A549 (cell line): Measurements from ENCODE around the gene STS. TPM values are rescaled to one million over a fixed set of nuclear protein-coding genes. Genes with fewer than 3 reads are reported as not detected.

Experiments
- ATAC-seq, 2 experiments: fragments of 200-7000 bp in 1 of 2; fragments of >200 bp in 1 of 2; cut with Nextera tagmentation in 1 of 2; cut with Tn5 transposase in 1 of 2; 3 replicates each; pipeline versions ENCODE4 v1.8.0 to v1.9.1; 2018 to 2020; ENCODE audit warnings: mild to moderate bottlenecking in 1 of 2, moderate library complexity in 1 of 2
- CTCF ChIA-PET: fragments of 300-600 bp; sonication (Branson Sonifier 250); formaldehyde crosslinking; extraction: SDS; loops from one replicate; lab custom pipeline; 2021; ENCODE audit warnings: antibody characterized with exemption, inconsistent platforms; lab: Yijun Ruan, JAX
- POLR2A ChIA-PET: fragments of 350-600 bp; formaldehyde crosslinking; extraction: SDS; loops from one replicate; lab custom pipeline; 2021; ENCODE audit warnings: antibody characterized with exemption, inconsistent platforms; lab: Yijun Ruan, JAX
- DNase-seq, 2 experiments: peaks; one replicate each; pipeline versions ENCODE4 v3.0.0 to v3.0.0-alpha.2; 2011 to 2016; ENCODE audit warnings: low read depth in 1 of 2, low spot score in 1 of 2
- FAIRE-seq: peaks from 2 replicates; lab custom pipeline; 2011; peaks lifted over from hg19 to GRCh38; lab: Jason Lieb, UNC
- H3K27ac ChIP-seq, 2 experiments: fragments of >200 bp; sonication (Bioruptor Twin); formaldehyde crosslinking; 3 replicates each; pipeline ENCODE4 v1.5.1; 2016 to 2017
- H3K4me1 ChIP-seq: fragments of >200 bp; sonication (Bioruptor Twin); formaldehyde crosslinking; 3 replicates; pipeline ENCODE4 v1.6.1; 2016
- H3K4me2 ChIP-seq: fragments of >200 bp; sonication (Bioruptor Twin); formaldehyde crosslinking; 3 replicates; pipeline ENCODE4 v1.6.1; 2016
- H3K4me3 ChIP-seq: fragments of >200 bp; sonication (Bioruptor Twin); formaldehyde crosslinking; 3 replicates; pipeline ENCODE4 v1.5.1; 2016
- H3K9me3 ChIP-seq: fragments of >200 bp; sonication (Bioruptor Twin); formaldehyde crosslinking; 3 replicates; pipeline ENCODE4 v1.6.1; 2016
- CHD4 ChIP-seq: fragments of 200-600 bp; sonication (generic); IDR thresholded peaks from 2 replicates; pipeline ENCODE4 v1.6.1; 2016; ENCODE audit warnings: antibody characterized with exemption, mild to moderate bottlenecking, borderline replicate concordance
- FOSL2 ChIP-seq, 2 experiments: fragments of 450-650 bp in 1 of 2; fragments of >200 bp in 1 of 2; sonication (Bioruptor Twin) in 1 of 2; formaldehyde crosslinking; IDR thresholded peaks; 2 replicates each; pipeline versions ENCODE4 v1.5.0 to v1.6.1; 2016 to 2020; ENCODE audit warnings: mild to moderate bottlenecking in 1 of 2, moderate library complexity in 1 of 2
- GATA3 ChIP-seq: IDR thresholded peaks from 2 replicates; pipeline ENCODE4 v1.6.1; 2012; ENCODE audit warnings: borderline replicate concordance
- HOXA7 ChIP-seq: fragments of 250-450 bp; sonication (Bioruptor Pico); IDR thresholded peaks from 2 replicates; pipeline ENCODE4 v1.5.0; 2020; ENCODE audit warnings: mild to moderate bottlenecking, moderate library complexity
- HOXB13 ChIP-seq: fragments of 250-450 bp; sonication (Bioruptor Pico); IDR thresholded peaks from 2 replicates; pipeline ENCODE4 v1.5.0; 2020; ENCODE audit warnings: low read depth, mild to moderate bottlenecking, moderate library complexity
- JUN ChIP-seq, 2 experiments: fragments of >200 bp; sonication (Bioruptor Twin); formaldehyde crosslinking; IDR thresholded peaks; 2 replicates in 1 of 2; 3 replicates in 1 of 2; pipeline ENCODE4 v1.6.1; 2016 to 2017
- MAFK ChIP-seq: fragments of 450-650 bp; IDR thresholded peaks from 2 replicates; pipeline ENCODE4 v1.6.1; 2014; ENCODE audit not compliant: partially characterized antibody
- NFE2L2 ChIP-seq: fragments of 150-350 bp; conservative IDR thresholded peaks from 2 replicates; pipeline ENCODE4 v1.6.1; 2014; ENCODE audit warnings: low read length
- NPAS2 ChIP-seq: fragments of 250-450 bp; sonication (Bioruptor Pico); IDR thresholded peaks from 2 replicates; pipeline ENCODE4 v1.8.0; 2022; ENCODE audit warnings: mild to moderate bottlenecking, moderate library complexity, borderline replicate concordance
- NR3C1 ChIP-seq: fragments of >200 bp; sonication (Bioruptor Twin); formaldehyde crosslinking; IDR thresholded peaks from 3 replicates; pipeline ENCODE4 v1.6.1; 2017
- PHF8 ChIP-seq: fragments of 200-600 bp; sonication (generic); IDR thresholded peaks from 2 replicates; pipeline ENCODE4 v1.6.1; 2016; ENCODE audit warnings: low read depth, mild to moderate bottlenecking, antibody characterized with exemption, moderate library complexity, borderline replicate concordance
- POLR2A ChIP-seq: IDR thresholded peaks from 2 replicates; pipeline ENCODE4 v1.6.1; 2012; ENCODE audit warnings: mild to moderate bottlenecking, low read length
- ZC3H11A ChIP-seq: fragments of 450-650 bp; IDR thresholded peaks from 2 replicates; pipeline ENCODE4 v1.6.1; 2014; ENCODE audit warnings: antibody characterized with exemption, mild to moderate bottlenecking
- ZSCAN20 ChIP-seq: fragments of 250-450 bp; sonication (Bioruptor Pico); IDR thresholded peaks from 2 replicates; pipeline ENCODE4 v1.8.0; 2022; ENCODE audit warnings: mild to moderate bottlenecking, moderate library complexity
- WGBS: methylation state at CpG from one replicate; pipeline ENCODE4 v1.1.6; 2017; ENCODE audit errors: missing lambda C conversion rate; 5-methylcytosine and 5-hydroxymethylcytosine counted together
- polyA plus RNA-seq, 4 experiments: library from polyadenylated mRNA; depleted of rRNA in 3 of 4; stranded (reverse); fragments of >200 nt; fragmentation: RNase III in 1 of 4; extraction: RNeasy Plus Mini Kit Qiagen cat#74134 plus additional on column Dnase treatment in 1 of 4; gene quantifications; 2 replicates in 3 of 4; 3 replicates in 1 of 4; pipeline ENCODE4 v1.2.3, GENCODE V29; 2011 to 2017
- TF ChIP-seq, protein P1 (sequence below): fragments of 150-350 bp; IDR thresholded peaks from 2 replicates; pipeline ENCODE4 v1.6.1; 2014; ENCODE audit warnings: low read depth, mild to moderate bottlenecking, low read length
- TF ChIP-seq, protein P2 (sequence below): IDR thresholded peaks from 2 replicates; pipeline ENCODE4 v1.6.1; 2012
- TF ChIP-seq, protein P3 (sequence below): fragments of 250-450 bp; sonication (Bioruptor Pico); IDR thresholded peaks from 2 replicates; pipeline ENCODE4 v1.5.0; 2021; ENCODE audit warnings: mild to moderate bottlenecking, moderate library complexity, borderline replicate concordance

Gene STS
- polyA plus RNA-seq, 2 of the 4 experiments (the other 2 are of a cell fraction), result 2.1 to 2.4 TPM

DNA sequence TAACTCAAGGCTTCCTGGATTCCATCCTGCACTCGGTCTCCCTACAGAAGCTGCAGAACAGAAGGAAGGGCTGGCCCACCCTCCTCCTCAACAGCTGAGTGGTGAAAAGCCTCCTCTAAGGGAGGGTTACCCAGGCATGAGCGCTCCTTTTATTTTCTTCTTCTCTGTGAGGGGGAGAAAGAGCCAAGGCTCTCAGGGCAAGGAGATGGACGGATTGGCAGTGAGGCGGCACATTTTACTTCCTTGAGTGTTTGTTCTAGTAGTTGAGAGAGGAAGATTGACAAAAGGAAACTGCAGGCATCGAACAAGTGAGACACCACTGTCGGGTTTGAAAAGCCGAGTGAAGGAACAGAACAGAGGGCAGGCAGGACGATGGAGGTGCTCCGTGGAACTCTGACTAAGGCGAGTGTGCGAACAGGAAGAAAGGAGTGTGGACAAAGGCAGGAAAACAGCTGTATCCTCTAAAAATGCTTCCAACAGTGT lies 38.4 kb upstream of the STS start:
- CTCF ChIA-PET, result no interaction called here
- Histone ChIP-seq H3K4me3 (no peak overlapping the region), H3K4me1 (0 out of 3 replicates have a peak, but pooled peaks cover 3% of the 10 kb centered on the region), H3K4me2 (no peak overlapping the region), H3K9me3 (no peaks in the 10 kb centered on the region), H3K27ac (no peak overlapping the region)
- WGBS, result 90% methylated on average over 11 of the region's 11 CpGs
- POLR2A ChIA-PET, result no interaction called here
- FAIRE-seq (no peak), ATAC-seq (no peak), DNase-seq (no peak)
- TF ChIP-seq ZC3H11A (no peak), MAFK (no peak), POLR2A (no peak)

DNA sequence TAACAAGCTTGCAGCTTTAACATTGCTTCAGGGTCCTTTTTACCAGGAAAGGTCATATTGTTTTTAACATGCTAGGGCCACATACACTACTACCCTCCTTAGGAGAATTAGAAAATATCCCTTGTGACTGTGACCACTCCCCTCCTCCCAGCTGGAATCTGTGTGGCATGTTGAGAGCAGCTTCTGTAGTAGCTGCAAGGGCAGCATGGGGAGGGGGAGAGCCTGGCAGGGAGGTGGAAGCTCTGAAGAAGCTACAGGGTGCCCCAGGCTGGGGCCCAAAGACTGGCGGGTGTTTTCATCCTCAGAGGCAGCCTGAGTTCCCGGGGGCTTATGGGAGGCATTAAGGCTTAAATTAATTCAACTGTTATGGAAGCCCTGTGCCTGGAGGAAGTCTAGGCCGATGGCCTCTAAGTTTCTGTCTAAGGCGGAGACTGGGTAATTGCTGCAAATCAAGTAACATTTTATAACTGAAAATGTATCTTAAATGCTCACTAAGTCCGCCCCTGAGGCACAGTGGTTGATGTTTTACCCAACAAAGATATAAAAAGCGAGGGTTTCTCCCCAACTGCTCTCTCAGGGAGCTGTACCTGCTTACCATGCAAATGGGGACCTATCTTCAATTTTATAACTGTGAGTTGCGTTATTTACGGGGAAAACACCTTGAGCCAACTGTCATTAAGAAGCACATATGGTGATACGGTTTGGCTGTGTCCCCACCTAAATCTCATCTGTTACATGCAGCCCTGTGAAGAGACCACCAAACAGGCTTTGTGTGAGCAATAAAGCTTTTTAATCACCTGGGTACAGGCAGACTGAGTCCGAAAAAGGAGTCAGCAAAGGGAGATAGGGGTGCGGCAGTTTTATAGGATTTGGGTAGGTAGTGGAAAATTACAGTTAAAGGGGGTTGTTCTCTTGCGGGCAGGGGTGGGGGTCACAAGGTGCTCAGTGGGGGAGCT lies 37.4 kb upstream of the STS start:
- POLR2A ChIA-PET, result no interaction called here
- no peak for TF ChIP-seq MAFK
- no peak for TF ChIP-seq NR3C1
- no peak for TF ChIP-seq HOXB13 (CRISPR knock-in tag)
- no peak for TF ChIP-seq HOXA7 (CRISPR knock-in tag)
- no peak for TF ChIP-seq POLR2A
- TF ChIP-seq CHD4, result no peak
- TF ChIP-seq, protein P1, sequence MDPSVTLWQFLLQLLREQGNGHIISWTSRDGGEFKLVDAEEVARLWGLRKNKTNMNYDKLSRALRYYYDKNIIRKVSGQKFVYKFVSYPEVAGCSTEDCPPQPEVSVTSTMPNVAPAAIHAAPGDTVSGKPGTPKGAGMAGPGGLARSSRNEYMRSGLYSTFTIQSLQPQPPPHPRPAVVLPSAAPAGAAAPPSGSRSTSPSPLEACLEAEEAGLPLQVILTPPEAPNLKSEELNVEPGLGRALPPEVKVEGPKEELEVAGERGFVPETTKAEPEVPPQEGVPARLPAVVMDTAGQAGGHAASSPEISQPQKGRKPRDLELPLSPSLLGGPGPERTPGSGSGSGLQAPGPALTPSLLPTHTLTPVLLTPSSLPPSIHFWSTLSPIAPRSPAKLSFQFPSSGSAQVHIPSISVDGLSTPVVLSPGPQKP, result no peak
- no peak for TF ChIP-seq GATA3
- no peak for TF ChIP-seq JUN (IDR thresholded peaks at IDR 0.05)
- TF ChIP-seq, protein P2, sequence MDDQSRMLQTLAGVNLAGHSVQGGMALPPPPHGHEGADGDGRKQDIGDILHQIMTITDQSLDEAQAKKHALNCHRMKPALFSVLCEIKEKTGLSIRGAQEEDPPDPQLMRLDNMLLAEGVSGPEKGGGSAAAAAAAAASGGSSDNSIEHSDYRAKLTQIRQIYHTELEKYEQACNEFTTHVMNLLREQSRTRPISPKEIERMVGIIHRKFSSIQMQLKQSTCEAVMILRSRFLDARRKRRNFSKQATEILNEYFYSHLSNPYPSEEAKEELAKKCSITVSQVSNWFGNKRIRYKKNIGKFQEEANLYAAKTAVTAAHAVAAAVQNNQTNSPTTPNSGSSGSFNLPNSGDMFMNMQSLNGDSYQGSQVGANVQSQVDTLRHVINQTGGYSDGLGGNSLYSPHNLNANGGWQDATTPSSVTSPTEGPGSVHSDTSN, result no peak
- no peak for TF ChIP-seq PHF8
- TF ChIP-seq, protein P3, sequence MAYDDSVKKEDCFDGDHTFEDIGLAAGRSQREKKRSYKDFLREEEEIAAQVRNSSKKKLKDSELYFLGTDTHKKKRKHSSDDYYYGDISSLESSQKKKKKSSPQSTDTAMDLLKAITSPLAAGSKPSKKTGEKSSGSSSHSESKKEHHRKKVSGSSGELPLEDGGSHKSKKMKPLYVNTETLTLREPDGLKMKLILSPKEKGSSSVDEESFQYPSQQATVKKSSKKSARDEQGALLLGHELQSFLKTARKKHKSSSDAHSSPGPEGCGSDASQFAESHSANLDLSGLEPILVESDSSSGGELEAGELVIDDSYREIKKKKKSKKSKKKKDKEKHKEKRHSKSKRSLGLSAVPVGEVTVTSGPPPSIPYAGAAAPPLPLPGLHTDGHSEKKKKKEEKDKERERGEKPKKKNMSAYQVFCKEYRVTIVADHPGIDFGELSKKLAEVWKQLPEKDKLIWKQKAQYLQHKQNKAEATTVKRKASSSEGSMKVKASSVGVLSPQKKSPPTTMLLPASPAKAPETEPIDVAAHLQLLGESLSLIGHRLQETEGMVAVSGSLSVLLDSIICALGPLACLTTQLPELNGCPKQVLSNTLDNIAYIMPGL, result no peak
- TF ChIP-seq NPAS2, result no peak
- TF ChIP-seq FOSL2 (IDR thresholded peaks at IDR 0.05), result no peak
- no peak for TF ChIP-seq FOSL2 (CRISPR knock-in tag; IDR thresholded peaks at IDR 0.05)
- TF ChIP-seq, all 56 proteins: peak for 0
- no peak for DNase-seq
- ATAC-seq, result no peak
- Histone ChIP-seq H3K4me1 (0 out of 3 replicates have a peak, but pooled peaks cover 3% of the 10 kb centered on the region), H3K9me3 (no peaks in the 10 kb centered on the region), H3K4me2 (no peak overlapping the region), H3K4me3 (no peak overlapping the region), H3K27ac (no peak overlapping the region)
- CTCF ChIA-PET, result no interaction called here
- 84% methylated on average over 12 of the region's 12 CpGs for WGBS
- no peak for FAIRE-seq

DNA sequence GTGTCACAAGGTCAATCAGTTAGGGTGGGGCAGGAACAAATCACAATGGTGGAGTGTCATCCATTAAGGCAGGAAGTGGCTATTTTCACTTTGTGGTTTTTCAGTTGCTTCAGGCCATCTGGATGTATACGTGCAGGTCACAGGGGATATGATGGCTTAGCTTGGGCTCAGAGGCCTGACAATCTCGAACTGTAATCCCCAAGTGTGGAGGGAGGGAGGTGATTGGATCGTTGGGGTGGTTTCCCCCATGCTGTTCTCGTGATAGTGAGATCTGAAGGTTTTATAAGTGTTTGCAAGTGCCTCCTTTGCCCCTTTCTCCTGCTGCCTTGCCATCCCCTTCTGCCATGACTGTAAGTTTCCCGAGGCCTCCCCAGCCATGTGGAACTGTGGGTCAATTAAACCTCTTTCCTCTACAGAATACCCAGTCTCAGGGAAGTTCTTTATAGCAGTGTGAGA lies 36.7 kb upstream of the STS start:
- no peak overlapping the region for H3K27ac ChIP-seq
- H3K9me3 ChIP-seq, result no peaks in the 10 kb centered on the region
- 0 out of 3 replicates have a peak, but pooled peaks cover 3% of the 10 kb centered on the region for H3K4me1 ChIP-seq
- FAIRE-seq (no peak), DNase-seq (no peak), ATAC-seq (no peak)
- H3K4me3 ChIP-seq, result no peak overlapping the region
- WGBS, result 86% methylated on average over 4 of the region's 5 CpGs
- no peak overlapping the region for H3K4me2 ChIP-seq
- CTCF ChIA-PET, result no interaction called here
- POLR2A ChIA-PET, result interaction anchor here (0.5 kb wide), 1 partner anchor 18 kb away, joined by 3 read pairs; no protein-coding TSS in a partner anchor
- no peak for TF ChIP-seq NPAS2
- TF ChIP-seq NFE2L2, result no peak
- no peak for TF ChIP-seq ZSCAN20 (CRISPR knock-in tag)
- no peak for TF ChIP-seq NR3C1
- TF ChIP-seq, all 56 proteins: peak for 0
